SW480 (cell line): ENCODE results near the gene ASCC1.
"Not testable (repeated sequence)": the region's sequence is repeated elsewhere in the genome, so short reads cannot be mapped to it uniquely, and the experiment has no call there.

Experiments used
- DNase-seq: peaks from one replicate; pipeline ENCODE4 v3.0.0-alpha.2; 2016; ENCODE audit warnings: low spot score

The ASCC1 gene

DNA sequence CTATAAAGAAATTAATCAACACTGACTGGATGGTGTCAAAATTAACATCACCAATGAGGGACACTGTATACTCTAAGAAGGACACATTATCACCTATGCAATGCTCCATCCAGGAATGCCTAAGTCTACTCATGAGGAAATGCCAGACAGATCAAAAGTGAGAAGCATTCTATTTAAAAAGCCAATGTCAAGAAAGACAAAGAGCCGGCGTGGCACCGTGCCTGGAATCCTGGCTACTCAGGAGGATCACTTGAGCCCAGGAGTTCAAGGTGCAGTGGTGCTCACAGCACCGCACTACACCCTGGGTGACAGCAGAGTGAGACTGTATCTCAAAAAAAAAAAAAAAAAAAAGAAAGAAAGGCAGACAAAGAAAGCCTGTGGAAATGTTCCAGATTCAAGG is 45.8 kb downstream of the ASCC1 start:
- no peak for DNase-seq

DNA sequence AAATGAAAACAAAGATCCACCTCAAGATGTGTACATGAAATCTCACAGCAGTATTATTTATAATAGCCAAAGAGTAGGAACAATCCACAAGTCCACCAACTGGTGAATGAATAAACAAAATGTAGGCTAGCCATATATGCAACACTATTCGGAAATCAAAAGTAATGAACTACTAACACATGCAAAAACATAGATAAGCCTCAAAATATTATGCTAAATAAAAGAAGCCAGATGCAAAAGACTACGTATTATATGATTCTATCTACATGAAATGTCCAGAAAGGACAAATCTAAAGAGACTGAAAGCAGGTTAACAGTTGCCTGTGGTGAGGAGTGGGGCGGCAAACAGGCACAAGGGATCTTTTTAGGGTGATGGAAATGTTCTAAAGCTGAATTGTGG is 49.0 kb downstream of the ASCC1 start:
- DNase-seq = no peak

DNA sequence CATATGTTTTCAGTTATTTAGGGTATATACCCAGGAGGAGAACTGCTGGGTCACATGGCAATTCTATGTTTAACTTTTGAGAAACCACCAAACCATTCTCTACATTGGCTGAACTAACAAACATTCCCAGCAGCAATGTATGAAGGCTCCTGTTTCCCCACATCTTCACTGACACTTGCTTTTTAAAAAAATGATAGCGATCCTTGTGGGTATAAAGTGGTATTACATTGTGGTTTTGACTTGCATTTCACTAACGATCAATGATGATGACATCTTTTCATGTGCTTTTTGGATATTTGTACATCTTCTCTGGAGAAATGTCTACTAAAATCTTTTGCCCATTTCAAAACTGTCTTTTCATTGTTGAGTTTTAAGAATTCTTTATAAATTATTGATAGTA is 51.5 kb downstream of the ASCC1 start:
- no peak for DNase-seq

DNA sequence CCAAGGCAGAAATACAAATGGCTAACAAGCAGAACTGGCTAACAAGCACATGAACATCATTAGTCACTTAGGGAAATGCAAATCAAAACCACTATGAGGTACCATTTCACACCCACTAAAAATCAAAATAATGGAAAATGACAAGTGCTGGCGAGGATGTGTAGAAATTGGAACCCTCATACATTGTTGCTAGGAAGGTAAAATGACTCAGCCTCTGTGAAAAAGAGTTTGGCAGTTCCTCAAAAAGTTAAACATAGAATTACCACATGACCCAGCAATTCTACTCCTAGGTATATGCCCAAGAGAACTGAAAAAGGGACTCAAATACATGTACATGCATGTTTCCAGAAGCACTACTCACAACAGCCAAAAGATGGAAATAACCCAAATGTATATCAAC is 53.1 kb downstream of the ASCC1 start:
- no peak for DNase-seq

DNA sequence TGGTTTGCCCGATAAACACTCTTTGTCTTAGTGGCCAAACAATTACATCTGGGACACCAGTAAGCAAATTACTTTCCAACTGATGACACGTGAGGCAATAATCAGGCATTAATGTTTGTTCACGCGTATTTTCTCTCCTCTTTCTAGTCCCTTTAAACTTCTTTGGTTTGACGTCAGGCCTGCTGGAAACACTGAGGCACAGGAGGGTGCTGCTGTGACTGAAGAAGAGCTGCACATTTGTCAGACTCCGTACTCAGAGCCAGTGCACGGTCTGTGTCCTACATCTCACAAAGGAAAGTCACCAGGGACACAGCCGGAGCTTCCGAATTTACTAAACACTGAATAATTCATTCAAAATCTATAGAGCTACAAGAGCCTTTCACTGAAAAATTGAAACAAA is 57.9 kb downstream of the ASCC1 start:
- DNase-seq = no peak

DNA sequence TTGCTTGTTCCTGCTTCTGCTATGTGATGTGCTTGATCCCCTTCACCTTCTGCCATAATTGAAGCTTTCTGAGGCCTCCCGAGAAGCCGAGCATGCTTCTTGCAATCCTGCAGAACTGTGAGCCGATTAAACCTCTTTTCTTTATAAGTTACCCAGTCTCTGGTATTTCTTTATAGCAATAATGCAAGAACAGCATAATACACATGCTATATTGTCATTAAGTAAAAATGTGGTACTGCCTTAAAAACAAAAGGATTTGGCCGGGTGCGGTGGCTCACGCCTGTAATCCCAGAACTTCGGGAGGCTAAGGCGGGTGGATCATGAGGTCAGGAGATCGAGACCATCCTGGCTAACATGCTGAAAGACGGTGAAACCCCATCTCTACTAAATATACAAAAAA is 59.9 kb downstream of the ASCC1 start:
- no peak for DNase-seq

DNA sequence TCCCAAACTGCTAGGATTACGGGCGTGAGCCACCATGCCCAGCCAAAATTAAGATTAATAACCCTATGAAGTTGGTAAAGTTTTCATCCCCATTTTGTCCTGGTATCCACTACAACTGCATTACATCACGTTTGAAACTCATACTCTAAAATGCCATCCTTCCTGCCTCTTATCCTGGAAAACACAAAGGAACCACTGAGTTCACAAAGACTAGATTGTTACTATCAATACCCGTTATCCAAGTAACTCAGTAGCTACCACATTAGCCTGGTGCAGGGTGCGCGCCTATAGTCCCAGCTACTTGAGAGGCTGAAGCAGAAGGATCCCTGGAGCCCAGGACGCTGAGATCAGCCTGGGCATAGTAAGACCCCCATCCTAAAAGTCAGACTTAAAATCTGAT is 63.8 kb downstream of the ASCC1 start:
- DNase-seq = no peak

DNA sequence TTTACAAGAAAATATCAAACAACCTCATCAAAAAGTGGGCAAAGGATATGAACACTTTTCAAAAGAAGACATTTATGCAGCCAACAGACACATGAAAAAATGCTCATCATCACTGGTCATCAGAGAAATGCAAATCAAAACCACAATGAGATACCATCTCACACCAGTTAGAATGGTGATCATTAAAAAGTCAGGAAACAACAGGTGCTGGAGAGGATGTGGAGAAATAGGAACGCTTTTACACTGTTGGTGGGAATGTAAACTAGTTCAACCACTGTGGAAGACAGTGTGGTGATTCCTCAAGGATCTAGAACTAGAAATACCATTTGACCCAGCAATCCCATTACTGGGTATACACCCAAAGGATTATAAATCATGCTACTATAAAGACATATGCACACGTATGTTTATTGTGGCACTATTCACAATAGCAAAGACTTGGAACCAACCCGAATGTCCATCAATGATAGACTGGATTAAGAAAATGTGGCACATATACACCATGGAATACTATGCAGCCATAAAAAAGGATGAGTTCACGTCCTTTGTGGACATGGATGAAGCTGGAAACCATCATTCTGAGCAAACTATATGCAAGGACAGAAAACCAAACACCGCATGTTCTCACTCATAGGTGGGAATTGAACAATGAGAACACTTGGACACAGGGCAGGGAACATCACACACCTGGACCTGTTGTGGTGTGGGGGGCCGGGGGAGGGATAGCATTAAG is 65.2 kb downstream of the ASCC1 start:
- DNase-seq = not testable (repeated sequence)

DNA sequence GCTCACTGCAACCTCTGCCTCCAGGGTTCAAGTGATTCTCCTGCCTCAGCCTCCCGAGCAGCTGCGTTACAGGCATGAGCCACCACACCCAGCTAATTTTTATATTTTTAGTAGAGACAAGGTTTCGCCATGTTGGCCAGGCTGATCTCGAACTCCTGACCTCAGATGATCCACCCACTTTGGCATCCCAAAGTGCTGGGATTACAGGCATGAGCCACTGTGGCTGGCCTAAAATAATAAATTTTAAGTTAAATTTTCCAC is 68.8 kb downstream of the ASCC1 start:
- not testable (repeated sequence) for DNase-seq

DNA sequence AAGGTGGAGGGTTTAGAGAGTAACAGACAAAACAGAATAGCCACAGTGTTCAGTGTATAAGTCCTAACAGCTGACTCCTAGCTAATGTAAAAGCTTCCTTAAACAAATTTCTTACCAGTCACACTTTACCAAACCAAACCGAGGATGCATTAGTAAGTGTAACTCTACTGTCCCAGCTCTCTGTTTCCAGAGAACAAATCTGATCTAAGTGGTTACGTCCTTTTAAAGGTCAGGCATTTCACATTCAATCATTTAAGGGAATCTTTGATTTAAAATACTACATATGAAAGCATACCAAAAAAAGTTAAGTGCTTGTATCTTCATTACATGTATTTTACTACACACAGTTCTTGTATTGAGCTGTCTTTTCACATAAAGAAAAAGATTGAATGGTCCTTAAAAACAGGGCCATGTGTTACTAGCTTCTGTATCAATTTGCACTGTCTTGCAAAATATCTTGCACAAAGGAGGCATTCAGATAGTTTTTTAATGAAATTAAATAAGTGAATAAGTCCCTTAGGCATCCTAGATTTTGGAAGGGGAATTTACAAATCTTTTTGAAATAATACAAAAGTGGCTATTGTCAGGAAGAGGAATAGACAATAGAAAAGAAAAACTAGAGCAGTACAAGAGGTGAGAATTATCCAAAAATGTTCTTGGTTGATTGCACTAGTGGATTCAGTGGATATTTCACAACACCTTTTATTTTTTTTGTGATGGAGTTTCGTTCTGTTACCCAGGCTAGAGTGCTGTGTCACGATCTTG is 69.3 kb downstream of the ASCC1 start:
- no peak for DNase-seq

DNA sequence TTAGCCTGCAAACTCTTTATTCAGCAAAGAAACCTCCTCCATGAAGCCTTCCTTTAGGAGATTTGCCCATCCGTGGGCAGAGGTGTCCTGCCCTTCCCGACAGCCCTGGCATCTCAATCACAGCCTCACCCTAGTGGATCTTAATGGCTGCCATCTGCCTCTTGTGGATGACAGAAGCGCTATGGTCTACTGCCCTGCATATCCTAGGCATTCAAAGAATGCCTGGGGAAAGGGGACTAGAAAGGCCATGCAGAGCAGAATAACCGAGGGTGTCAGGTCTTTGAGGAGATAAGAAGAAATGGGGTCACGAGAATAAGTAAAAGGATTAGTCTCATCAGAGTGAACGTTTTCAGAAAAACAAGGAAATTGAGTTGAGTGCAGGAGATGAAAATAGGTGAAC is 70.0 kb downstream of the ASCC1 start:
- DNase-seq = no peak

DNA sequence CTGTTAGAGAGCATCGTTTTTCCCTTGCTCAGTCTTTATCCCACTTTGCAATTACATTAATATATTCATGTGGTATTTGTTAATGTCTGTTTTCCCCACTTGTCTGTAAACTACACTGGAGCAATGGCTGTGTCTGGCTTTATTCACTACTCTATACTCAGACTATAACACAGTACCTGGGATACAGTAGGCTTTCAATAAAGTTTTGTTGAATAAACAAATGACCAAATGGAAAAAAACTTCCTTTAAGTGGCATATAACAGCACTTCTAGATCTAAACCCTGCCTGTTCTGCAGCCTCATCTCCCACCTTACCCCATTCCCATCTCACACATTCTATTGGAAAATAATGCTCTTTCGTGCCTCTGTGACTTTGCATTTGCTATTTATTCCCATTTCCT is 70.4 kb downstream of the ASCC1 start:
- DNase-seq = no peak

DNA sequence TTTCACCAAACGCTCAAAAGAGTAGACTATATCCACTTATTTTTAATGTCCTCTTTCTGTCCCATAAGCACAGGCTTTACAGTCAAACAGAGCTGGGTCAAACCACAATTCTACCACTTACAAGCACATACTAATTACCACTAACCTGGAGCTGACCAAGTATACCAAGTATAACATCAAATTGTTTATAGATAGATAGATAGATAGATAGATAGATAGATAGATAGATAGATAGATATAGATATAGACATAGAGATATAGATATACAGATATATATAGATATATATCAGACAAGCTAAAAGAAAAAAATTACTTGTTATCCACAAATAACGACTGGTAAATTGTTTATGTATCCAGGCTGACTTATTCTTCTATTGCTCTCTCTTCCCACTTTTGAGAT is 75.2 kb downstream of the ASCC1 start:
- no peak for DNase-seq

DNA sequence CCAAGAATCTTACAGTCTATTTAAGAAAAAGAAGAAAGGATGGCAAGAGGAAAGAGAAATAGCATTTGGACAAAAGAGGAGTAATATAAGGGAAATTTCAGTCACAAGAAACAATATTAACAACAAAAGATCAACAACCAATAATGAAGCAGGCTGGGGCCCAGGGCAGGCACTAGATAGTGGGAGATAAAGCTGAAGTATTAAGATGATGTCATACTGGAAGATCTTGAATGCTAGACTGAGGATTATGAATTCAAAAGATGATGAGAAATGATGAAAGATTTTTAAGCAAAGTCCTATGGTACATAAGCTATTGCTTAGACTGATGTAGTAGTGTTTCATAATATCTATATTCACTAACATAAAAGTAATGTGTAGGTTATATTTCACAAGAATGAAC is 75.9 kb downstream of the ASCC1 start:
- DNase-seq = no peak

DNA sequence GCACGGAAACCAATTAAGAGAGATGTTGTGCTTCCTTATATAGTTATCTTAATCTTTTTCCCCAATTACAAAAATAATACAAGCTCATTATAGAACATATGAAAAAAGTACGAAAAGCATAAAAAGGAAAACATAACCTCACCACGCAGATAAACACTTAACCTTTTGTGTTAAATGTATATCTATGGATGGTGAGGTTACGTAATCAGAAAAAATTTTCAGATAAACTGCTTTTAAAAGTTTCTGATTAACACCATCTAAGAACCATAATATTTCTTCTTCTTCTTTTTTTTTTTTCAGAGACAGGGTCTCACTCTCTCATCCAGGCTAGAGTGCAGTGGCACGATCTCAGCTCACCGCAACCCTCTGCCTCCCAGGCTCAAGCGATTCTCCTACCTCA is 78.5 kb downstream of the ASCC1 start:
- no peak for DNase-seq

DNA sequence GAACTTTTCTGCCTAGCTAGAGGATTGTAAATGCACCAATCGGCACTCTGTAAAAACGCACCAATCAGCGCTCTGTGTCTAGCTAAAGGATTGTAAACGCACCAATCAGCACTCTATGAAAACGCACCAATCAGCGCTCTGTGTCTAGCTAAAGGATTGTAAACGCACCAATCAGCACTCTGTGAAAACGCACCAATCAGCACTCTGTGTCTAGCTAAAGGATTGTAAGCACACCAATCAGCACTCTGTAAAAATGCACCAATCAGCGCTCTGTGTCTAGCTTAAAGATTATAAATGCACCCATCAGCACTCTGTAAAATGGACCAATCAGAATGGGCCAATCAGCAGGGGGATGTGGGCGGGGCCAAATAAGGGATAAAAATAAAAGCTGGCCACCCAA is 79.9 kb downstream of the ASCC1 start:
- not testable (repeated sequence) for DNase-seq

DNA sequence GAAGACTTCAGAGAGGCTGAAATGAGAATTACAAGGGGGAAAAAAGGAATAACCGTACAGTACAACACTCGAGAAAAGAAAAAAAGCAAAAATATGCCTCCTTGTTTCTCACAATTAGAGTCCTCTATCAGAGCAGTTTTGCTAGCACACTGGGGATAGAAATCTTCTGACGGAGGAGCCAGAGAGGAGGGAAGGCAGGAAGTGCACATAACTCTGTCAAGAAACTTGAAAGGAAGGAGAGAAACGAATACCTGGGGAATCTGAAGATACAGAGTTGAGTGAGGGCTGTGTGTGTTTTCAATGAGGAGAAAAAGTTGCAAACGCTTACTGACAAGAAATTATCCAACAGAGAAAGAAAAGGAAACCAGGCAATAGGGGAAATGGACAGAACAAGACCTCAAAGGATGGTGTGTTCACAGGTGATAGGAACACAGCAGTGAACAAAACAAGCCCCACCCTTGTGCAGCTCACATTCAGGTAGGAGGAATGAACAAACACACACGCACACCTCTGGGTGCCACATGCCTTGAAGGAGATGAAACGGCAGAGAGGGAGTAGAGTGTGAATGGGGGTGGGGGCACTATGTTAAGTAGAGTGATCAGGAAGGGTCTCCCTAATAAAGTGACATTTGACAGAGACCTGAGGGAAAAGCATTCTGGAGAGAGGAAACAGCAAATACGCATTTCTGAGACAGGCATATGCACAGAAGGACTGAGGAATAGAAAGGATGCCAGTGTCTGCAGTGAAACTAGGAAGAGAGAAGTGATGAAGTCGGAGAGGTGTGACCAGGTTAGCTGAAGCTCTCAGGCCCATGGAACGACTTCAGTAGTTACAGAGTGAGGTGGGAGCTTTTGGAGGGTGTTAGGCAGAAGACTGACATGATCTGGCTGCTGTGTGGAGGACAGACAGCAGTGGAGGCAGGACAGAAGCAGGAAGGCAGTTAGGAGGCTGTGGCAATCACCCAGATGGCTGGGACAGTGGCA is 81.0 kb downstream of the ASCC1 start:
- no peak for DNase-seq

DNA sequence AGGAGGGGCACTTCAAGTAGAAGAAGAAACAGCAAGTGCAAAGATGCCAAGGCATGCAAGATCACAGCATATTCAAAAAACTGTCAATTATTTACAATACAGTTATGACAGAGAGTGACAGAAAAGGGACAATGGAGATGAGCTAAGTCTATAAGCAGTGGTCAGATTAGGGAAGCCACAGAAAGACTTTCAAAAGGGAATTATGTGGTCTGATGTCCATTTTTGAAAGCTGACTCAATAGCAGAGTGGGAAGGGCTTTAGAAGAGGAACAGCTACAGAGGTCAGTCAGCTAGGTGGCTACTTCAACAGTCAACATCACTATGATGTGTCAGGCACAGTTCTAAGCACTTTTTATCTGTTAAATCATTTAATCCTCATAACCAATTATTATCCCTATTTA is 82.6 kb downstream of the ASCC1 start:
- peak; percentile 58 for DNase-seq

DNA sequence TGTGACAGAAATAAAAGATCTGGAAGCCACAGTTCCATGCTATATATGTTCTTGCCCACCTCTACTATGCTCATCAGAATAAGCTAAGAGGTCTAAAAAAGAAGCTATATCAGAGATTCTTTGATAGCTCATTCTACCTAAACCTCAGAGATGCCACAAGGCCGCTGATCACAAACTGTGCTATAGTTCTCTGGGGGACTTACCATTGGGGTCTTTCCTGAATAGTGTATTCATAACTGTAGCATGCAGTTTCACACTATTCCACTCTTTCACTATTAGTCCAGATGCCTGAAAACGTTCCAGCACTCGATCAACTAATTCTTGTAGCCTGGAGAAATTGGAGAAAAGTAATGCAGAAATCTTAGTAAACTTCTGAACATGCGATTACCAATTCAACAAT is 83.2 kb downstream of the ASCC1 start:
- no peak for DNase-seq

DNA sequence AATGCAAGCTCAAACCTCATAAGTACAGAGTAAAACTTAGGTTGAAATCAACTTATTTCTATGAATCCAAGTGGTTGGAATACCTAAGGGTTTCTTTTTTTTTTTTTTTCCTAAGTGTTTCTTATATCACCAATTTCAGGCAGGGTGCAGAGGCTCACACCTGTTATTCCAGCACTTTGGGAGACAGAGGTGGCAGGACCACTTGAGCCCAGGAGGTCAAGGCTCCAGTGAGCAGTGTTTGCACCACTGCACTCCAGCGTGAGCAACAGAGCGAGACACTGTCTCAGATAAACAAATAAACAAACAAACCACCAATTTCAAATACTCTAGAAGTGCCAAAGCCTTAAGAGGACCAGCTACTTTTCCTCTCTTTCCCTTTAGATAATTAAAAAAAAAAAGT is 88.5 kb downstream of the ASCC1 start:
- no peak for DNase-seq

DNA sequence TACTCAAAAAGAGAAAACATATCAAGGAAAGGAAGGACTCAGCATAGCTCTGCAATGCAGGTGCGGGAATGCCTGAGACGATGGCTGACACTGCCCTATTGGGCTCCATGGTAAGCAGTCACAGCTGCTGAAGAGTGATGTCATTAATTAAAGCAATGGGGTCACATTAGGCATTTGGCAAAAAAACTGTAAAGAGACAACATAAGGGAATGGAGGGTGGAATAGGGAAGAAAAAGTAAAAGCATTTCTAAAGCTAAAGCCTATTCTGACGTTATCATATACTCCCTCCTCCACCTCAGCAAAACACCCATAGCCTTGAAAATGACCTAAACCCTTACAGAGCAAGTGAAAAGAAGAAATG is 89.2 kb downstream of the ASCC1 start:
- DNase-seq = no peak

DNA sequence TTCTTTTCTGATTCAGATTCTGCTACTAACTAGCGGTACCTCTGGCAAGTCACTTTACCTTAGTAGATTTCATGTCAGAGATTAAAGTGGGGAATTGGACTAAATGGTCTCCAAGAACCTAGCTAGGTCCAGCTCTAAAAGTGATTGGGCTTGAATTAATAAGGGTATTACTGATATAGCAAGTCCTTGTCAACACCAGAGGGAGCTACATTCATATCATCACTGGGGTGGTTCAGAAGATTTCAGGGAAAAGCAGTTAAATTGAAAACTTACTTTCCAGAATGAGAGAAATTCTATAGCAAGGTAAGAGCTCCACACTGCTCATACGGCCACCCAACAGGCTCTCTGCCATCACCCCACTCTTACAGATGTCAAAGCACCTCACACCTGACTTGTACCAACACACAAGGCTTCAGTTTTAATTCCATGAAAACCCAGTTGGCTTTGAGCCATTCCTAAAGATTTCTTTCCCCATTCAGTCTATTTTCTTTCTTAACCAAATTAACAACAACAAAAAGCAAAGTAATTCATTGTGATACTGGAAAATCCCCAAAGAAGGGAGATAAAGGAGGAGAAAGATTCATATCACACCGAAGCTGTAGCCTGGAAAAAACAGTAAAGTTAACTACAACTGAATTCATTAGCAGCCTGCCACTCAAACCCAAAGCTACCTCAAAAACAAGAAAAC is 89.7 kb downstream of the ASCC1 start:
- peak; percentile 25 for DNase-seq
